ENCODE data around the gene EHMT1. TPM values are rescaled to one million over a fixed set of nuclear protein-coding genes. Genes with fewer than 3 reads are reported as not detected.

EHMT1 gene
- total and polyA plus RNA-seq, 2 of the 13 experiments (the other 11 are each of a cell fraction or from before 2014, with no cell fraction given), result 23.0 to 27.1 TPM

- peak; percentile 20 for TF ChIP-seq TBL1XR1 (IDR thresholded peaks at IDR 0.05; ENCODE audit: borderline replicate concordance, low read length, partially characterized antibody)
- TF ChIP-seq DR1 (CRISPR knock-in tag; IDR thresholded peaks at IDR 0.05), result no peak; the same call in 1 of the 2 replicates
- 0 out of 2 replicates have a peak, but pooled peaks have one; percentile 28 for TF ChIP-seq ZNF777 (CRISPR knock-in tag; IDR thresholded peaks at IDR 0.05)
- TF ChIP-seq MAFF (IDR thresholded peaks at IDR 0.05; ENCODE audit: low read depth, low read length), result no peak
- peak; percentile 53 for TF ChIP-seq PATZ1 (CRISPR knock-in tag; IDR thresholded peaks at IDR 0.05)
- TF ChIP-seq PITX1 (CRISPR knock-in tag; IDR thresholded peaks at IDR 0.05), result peak; percentile 57
- peak; percentile 70; the same call in 1 of the 2 replicates for TF ChIP-seq ZNF567 (CRISPR knock-in tag; IDR thresholded peaks at IDR 0.05; ENCODE audit: borderline replicate concordance)
- TF ChIP-seq ZNF746 (CRISPR knock-in tag; IDR thresholded peaks at IDR 0.05), result no peak; the same call in 1 of the 2 replicates
- no peak for TF ChIP-seq ZNF709 (CRISPR knock-in tag; IDR thresholded peaks at IDR 0.05)
- peak; percentile 88; the same call in 1 of the 2 replicates for TF ChIP-seq ZNF614 (CRISPR knock-in tag; IDR thresholded peaks at IDR 0.05; ENCODE audit: borderline replicate concordance)
- no peak; the same call in 1 of the 2 replicates for TF ChIP-seq HNF1B (CRISPR knock-in tag; IDR thresholded peaks at IDR 0.05)
- no peak for TF ChIP-seq TCF12 (IDR thresholded peaks at IDR 0.05)
- no peak for TF ChIP-seq TCF12 (CRISPR knock-in tag; IDR thresholded peaks at IDR 0.05)
- TF ChIP-seq ZNF720 (CRISPR knock-in tag; IDR thresholded peaks at IDR 0.05), result no peak
- 0 out of 2 replicates have a peak, but pooled peaks have one; percentile 55 for TF ChIP-seq TEF (CRISPR knock-in tag; IDR thresholded peaks at IDR 0.05)
- no peak for TF ChIP-seq ZNF460 (CRISPR knock-in tag; IDR thresholded peaks at IDR 0.05; ENCODE audit: borderline replicate concordance)
- TF ChIP-seq TERF1 (CRISPR knock-in tag; IDR thresholded peaks at IDR 0.05), result no peak
- no peak for TF ChIP-seq ZNF7 (CRISPR knock-in tag; IDR thresholded peaks at IDR 0.05)
- no peak for TF ChIP-seq SMARCE1 (IDR thresholded peaks at IDR 0.05; ENCODE audit: borderline replicate concordance)
- peak; percentile 68; the same call in 1 of the 2 replicates for TF ChIP-seq ZNF276 (CRISPR knock-in tag; IDR thresholded peaks at IDR 0.05; ENCODE audit: low read depth)
- TF ChIP-seq ZC3H4 (CRISPR knock-in tag; IDR thresholded peaks at IDR 0.05; ENCODE audit: borderline replicate concordance), result peak; percentile 32; the same call in 1 of the 2 replicates
- no peak for TF ChIP-seq SNRNP70 (IDR thresholded peaks at IDR 0.05; ENCODE audit: low read depth, low read length)
- peak; percentile 54; the same call in 1 of the 2 replicates for TF ChIP-seq SP4 (CRISPR knock-in tag; IDR thresholded peaks at IDR 0.05)
These were observed 51.8 kb downstream of the EHMT1 start (continued) for GRCh38 chr9:137670391-137671195.

All from HepG2 (cell line).